Right lobe of liver (tissue), 4 donors: Measurements from ENCODE around the gene ZNF860.

Source experiments
- CTCF ChIP-seq, 4 donors: fragments of 200-600 bp in 3 of 4; fragments of 450-650 bp in 1 of 4; IDR thresholded peaks; one replicate each; pipeline versions ENCODE4 v1.5.1 to v1.8.0; 2016 to 2022; ENCODE audit warnings: antibody characterized with exemption in 4 of 4, mild to moderate bottlenecking in 2 of 4
- POLR2A ChIP-seq: fragments of 450-650 bp; IDR thresholded peaks from one replicate; pipeline ENCODE4 v1.6.1; 2017; ENCODE audit warnings: antibody characterized with exemption, mild to moderate bottlenecking
- donor health status: DM: no; HTN: no; CAD: no.
- donor health status: DM: no; HTN: no; CAD: no.
- donor health status: DM: no; HTN: yes; CAD: no.

DNA sequence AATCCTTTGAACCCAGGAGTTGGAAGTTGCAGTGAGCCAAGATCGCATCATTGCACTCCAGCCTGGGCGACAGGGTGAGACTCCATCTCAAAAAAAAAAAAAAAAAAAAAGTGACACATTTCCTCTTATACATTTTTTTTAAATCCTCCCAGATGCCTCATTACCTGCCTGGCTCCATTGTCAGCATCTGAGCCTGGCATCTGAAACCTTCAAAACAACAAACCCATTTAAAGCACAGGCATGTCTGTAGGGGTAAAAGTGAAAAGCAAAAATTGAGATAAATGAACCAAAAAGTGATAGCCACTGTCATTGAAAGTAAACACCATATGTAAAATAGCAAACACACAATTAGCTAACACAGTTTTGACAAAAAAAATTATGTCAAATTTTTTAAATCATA is 39.1 kb upstream of the ZNF860 start:
- TF ChIP-seq POLR2A (no peak), CTCF (IDR thresholded peaks at IDR 0.05) (no peak)
